Measurements from ENCODE around the gene GALT. TPM values are rescaled to one million over a fixed set of nuclear protein-coding genes. Genes with fewer than 3 reads are reported as not detected.

GALT gene
- total and polyA plus RNA-seq, 2 of the 13 experiments (the other 11 are each of a cell fraction or from before 2014, with no cell fraction given) = 40.4 to 46.3 TPM

DNA sequence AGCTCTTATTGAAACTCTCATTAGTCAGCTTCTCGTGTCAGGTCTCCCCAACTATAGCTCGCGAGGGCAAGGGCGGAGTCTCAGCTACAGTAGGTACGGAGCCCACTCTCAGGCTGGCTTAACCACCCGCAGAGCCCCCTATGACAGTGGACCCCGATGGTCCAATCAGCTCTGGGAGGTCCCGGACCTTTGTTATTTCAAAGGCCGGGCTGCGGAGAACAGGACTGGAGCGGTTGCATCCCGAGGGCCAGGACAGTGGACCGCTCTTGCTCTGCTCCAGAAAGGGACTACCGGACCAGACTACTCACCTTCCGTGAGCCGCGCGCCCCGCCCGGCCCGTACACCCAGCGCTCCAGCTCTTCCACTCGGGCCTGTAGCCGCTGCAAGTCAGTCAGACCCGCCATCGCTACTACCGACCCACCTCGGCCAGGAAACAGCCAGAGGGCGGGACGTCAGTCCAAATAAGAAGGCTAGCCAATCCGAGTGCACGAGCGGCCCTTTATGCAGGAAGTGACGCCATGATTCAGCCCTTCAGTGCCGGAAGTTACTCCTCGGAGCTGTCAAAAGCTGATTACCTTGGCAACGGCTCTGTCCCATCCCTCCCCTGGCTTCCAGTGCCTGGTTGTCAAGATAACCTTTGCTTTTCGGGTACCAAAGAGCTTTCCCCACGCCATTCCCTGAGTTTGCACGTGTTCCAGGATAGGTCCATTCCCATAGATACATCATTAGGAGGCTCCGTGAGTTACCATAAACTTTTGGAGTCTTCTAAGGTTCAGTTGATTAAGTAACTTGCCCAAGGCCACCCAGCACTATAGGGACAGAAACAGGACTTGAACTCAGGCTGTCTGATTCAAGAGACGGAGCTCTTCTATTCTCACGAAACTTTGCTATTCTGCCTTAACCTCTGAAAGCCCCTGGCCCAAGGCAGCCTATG, 26.1 kb upstream of the GALT start, which contains the start of gene DCTN3 (continued):
- TF ChIP-seq ZNF782 (CRISPR knock-in tag; IDR thresholded peaks at IDR 0.05; ENCODE audit: borderline replicate concordance) (no peak), CC2D1A (CRISPR knock-in tag; IDR thresholded peaks at IDR 0.05) (no peak), EHMT2 (IDR thresholded peaks at IDR 0.05; ENCODE audit: borderline replicate concordance, low read depth, low read length) (no peak), MTA3 (CRISPR knock-in tag; IDR thresholded peaks at IDR 0.05) (no peak), HMGXB3 (CRISPR knock-in tag; IDR thresholded peaks at IDR 0.05; ENCODE audit: borderline replicate concordance) (0 out of 2 replicates have a peak, but pooled peaks have one; percentile 24), CBX5 (CRISPR knock-in tag; IDR thresholded peaks at IDR 0.05; ENCODE audit: borderline replicate concordance) (peak; percentile 23; the same call in 1 of the 2 replicates), GLI4 (CRISPR knock-in tag; IDR thresholded peaks at IDR 0.05; ENCODE audit: borderline replicate concordance) (no peak), HMGXB4 (CRISPR knock-in tag; IDR thresholded peaks at IDR 0.05; ENCODE audit: borderline replicate concordance in 1 of 2, low read depth in 1 of 2) (no peak), ZFP36L1 (CRISPR knock-in tag; IDR thresholded peaks at IDR 0.05) (no peak), ZBTB1 (CRISPR knock-in tag; IDR thresholded peaks at IDR 0.05; ENCODE audit: borderline replicate concordance) (no peak), ZNF883 (CRISPR knock-in tag; IDR thresholded peaks at IDR 0.05; ENCODE audit: not compliant biosample characterization) (no peak), KDM1A (CRISPR knock-in tag; IDR thresholded peaks at IDR 0.05) (no peak), ZNF841 (CRISPR knock-in tag; IDR thresholded peaks at IDR 0.05; ENCODE audit: borderline replicate concordance) (no peak), ZSCAN20 (CRISPR knock-in tag; IDR thresholded peaks at IDR 0.05; ENCODE audit: borderline replicate concordance) (no peak), IRF9 (CRISPR knock-in tag; IDR thresholded peaks at IDR 0.05; ENCODE audit: borderline replicate concordance) (0 out of 2 replicates have a peak, but pooled peaks have one; percentile 39), CEBPG (CRISPR knock-in tag; IDR thresholded peaks at IDR 0.05) (0 out of 2 replicates have a peak, but pooled peaks have one; percentile 28)
- TF ChIP-seq, protein P1, sequence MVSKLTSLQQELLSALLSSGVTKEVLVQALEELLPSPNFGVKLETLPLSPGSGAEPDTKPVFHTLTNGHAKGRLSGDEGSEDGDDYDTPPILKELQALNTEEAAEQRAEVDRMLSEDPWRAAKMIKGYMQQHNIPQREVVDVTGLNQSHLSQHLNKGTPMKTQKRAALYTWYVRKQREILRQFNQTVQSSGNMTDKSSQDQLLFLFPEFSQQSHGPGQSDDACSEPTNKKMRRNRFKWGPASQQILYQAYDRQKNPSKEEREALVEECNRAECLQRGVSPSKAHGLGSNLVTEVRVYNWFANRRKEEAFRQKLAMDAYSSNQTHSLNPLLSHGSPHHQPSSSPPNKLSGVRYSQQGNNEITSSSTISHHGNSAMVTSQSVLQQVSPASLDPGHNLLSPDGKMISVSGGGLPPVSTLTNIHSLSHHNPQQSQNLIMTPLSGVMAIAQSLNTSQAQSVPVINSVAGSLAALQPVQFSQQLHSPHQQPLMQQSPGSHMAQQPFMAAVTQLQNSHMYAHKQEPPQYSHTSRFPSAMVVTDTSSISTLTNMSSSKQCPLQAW (CRISPR knock-in tag; IDR thresholded peaks at IDR 0.05) = 0 out of 2 replicates have a peak, but pooled peaks have one; percentile 54

All from HepG2 (cell line).